CD4-positive, alpha-beta T cell (primary cell): ENCODE measurements around the gene RAB28. TPM values are rescaled to one million over a fixed set of nuclear protein-coding genes. Genes with fewer than 3 reads are reported as not detected.

ENCODE experiments used
- ATAC-seq: fragments of 200-7000 bp; cut with Tn5 transposase; one replicate; pipeline ENCODE4 v1.10.0; 2022; ENCODE audit warnings: mild to moderate bottlenecking; ENCODE audit not compliant: poor library complexity
- CTCF ChIA-PET: fragments of 350-600 bp; sonication (Branson Sonifier 250); formaldehyde crosslinking; loops from one replicate; lab custom pipeline; 2021; ENCODE audit warnings: antibody characterized with exemption, inconsistent platforms; lab: Charles Lee
- POLR2A ChIA-PET: fragments of 350-600 bp; sonication (Branson Sonifier 250); formaldehyde crosslinking; loops from one replicate; lab custom pipeline; 2021; ENCODE audit warnings: antibody characterized with exemption, inconsistent platforms; lab: Charles Lee
- DNase-seq, 14 experiments: peaks; one replicate each; pipeline ENCODE4 v3.0.0-alpha.2; 2013 to 2020; ENCODE audit warnings: mixed read lengths in 2 of 14
- H3K27ac ChIP-seq, 2 donors: one replicate each; pipeline versions ENCODE4 v1.5.1 to v1.7.0; 2013; ENCODE audit warnings: low read length in 2 of 2, low read depth in 1 of 2, mild to moderate bottlenecking in 1 of 2
- H3K27me3 ChIP-seq, 2 experiments: 1 replicate in 1 of 2; 2 replicates in 1 of 2; pipeline versions ENCODE4 v1.6.1 to v1.7.0; 2013; ENCODE audit warnings: low read length in 2 of 2, control low read depth in 1 of 2, mild to moderate bottlenecking in 1 of 2, moderate library complexity in 1 of 2; ENCODE audit not compliant: insufficient read depth in 2 of 2, control insufficient read depth in 1 of 2
- H3K36me3 ChIP-seq: one replicate; pipeline ENCODE4 v1.6.1; 2013; ENCODE audit warnings: low read length, control low read depth; ENCODE audit not compliant: insufficient read depth
- H3K4me1 ChIP-seq: one replicate; pipeline ENCODE4 v1.6.1; 2013; ENCODE audit warnings: low read length, control low read depth; ENCODE audit not compliant: insufficient read depth
- H3K4me3 ChIP-seq: one replicate; pipeline ENCODE4 v1.5.1; 2013; ENCODE audit warnings: mild to moderate bottlenecking, low read length, moderate library complexity
- H3K9me3 ChIP-seq, 2 experiments: 1 replicate in 1 of 2; 2 replicates in 1 of 2; pipeline versions ENCODE4 v1.6.1 to v1.7.0; 2013; ENCODE audit warnings: low read length in 2 of 2, mild to moderate bottlenecking in 2 of 2, control low read depth in 1 of 2, moderate library complexity in 1 of 2; ENCODE audit not compliant: control insufficient read depth in 1 of 2, insufficient read depth in 1 of 2
- H3K27ac Mint-ChIP-seq: one replicate; pipeline ENCODE4 v1.8.0; 2020; ENCODE audit warnings: mixed read lengths
- H3K27me3 Mint-ChIP-seq: one replicate; pipeline ENCODE4 v1.8.0; 2021; ENCODE audit warnings: mixed read lengths
- H3K36me3 Mint-ChIP-seq: one replicate; pipeline ENCODE4 v1.8.0; 2021; ENCODE audit warnings: low read depth, mixed read lengths
- H3K4me1 Mint-ChIP-seq: one replicate; pipeline ENCODE4 v1.8.0; 2021; ENCODE audit warnings: low read depth, mixed read lengths
- H3K4me3 Mint-ChIP-seq: one replicate; pipeline ENCODE4 v1.8.0; 2020; ENCODE audit warnings: mild to moderate bottlenecking, mixed read lengths
- H3K9me3 Mint-ChIP-seq: one replicate; pipeline ENCODE4 v1.8.0; 2020; ENCODE audit warnings: mixed read lengths
- CTCF ChIP-seq: fragments of 200-600 bp; IDR thresholded peaks from one replicate; pipeline ENCODE4 v1.8.0; 2022; ENCODE audit warnings: antibody characterized with exemption, mild to moderate bottlenecking
- intact Hi-C, 2 experiments: fragments of 100-400 bp; cut with DNase I in 1 of 2; cut with micrococcal nuclease in 1 of 2; formaldehyde crosslinking; loops; one replicate each; pipeline versions ENCODE4 v1.15.1 to v1.9.0; 2023 to 2025; cut with DNase I, micrococcal nuclease
- total RNA-seq, 174 experiments: library from RNA in 2 of 174; stranded (reverse) in 2 of 174; gene quantifications; one replicate each; pipeline ENCODE4 v1.2.3 and lab custom pipeline; 2021 to 2026

The RAB28 gene
- total RNA-seq, 2 experiments from 2014 or later = 3.9 to 4.2 TPM

GRCh38 chr4:13515268-13515667 is 31.1 kb upstream of the RAB28 start:
- intact Hi-C loops = no loop called here
- peaks cover 0 to 27% of the 10 kb centered on the region in 2 experiments for H3K27me3 ChIP-seq
- no peaks in the 10 kb centered on the region for H3K36me3 ChIP-seq
- no peaks in the 10 kb centered on the region for H3K4me1 ChIP-seq
- Mint-ChIP-seq H3K36me3 (no peaks in the 10 kb centered on the region), H3K27ac (no peak overlapping the region), H3K27me3 (peaks cover 60% of the 10 kb centered on the region), H3K4me1 (no peaks in the 10 kb centered on the region), H3K4me3 (no peak overlapping the region), H3K9me3 (no peaks in the 10 kb centered on the region)
- no peak for TF ChIP-seq CTCF
- no peak overlapping the region for H3K4me3 ChIP-seq
- DNase-seq (no peak), ATAC-seq (no peak)
- no peak overlapping the region for H3K27ac ChIP-seq
- H3K9me3 ChIP-seq = no peaks in the 10 kb centered on the region
- ChIA-PET CTCF (no interaction called here), POLR2A (no interaction called here)

GRCh38 chr4:13514722-13515121 is 30.6 kb upstream of the RAB28 start:
- H3K4me1 Mint-ChIP-seq = no peaks in the 10 kb centered on the region
- H3K9me3 Mint-ChIP-seq = no peaks in the 10 kb centered on the region
- intact Hi-C loops = no loop called here
- no peak overlapping the region for H3K27ac Mint-ChIP-seq
- no peak for TF ChIP-seq CTCF
- DNase-seq (no peak), ATAC-seq (no peak)
- ChIA-PET POLR2A (interaction anchor here (0.5 kb wide), 1 partner anchor 1827 kb away, joined by 3 read pairs; no protein-coding TSS in a partner anchor), CTCF (no interaction called here)
- Histone ChIP-seq H3K4me3 (no peak overlapping the region), H3K36me3 (no peaks in the 10 kb centered on the region), H3K9me3 (no peaks in the 10 kb centered on the region), H3K27me3 (peaks cover 0 to 23% of the 10 kb centered on the region in 2 experiments), H3K27ac (no peak overlapping the region), H3K4me1 (no peaks in the 10 kb centered on the region)
- H3K4me3 Mint-ChIP-seq = no peak overlapping the region
- peaks cover 59% of the 10 kb centered on the region for H3K27me3 Mint-ChIP-seq
- H3K36me3 Mint-ChIP-seq = no peaks in the 10 kb centered on the region

GRCh38 chr4:13511101-13511500 is 27.0 kb upstream of the RAB28 start:
- CTCF ChIA-PET = no interaction called here
- no peak overlapping the region for H3K4me3 Mint-ChIP-seq

More at GRCh38 chr4:13511101-13511500, 27.0 kb upstream of the RAB28 start:
- peaks cover 38% of the 10 kb centered on the region for H3K27me3 Mint-ChIP-seq
- POLR2A ChIA-PET = no interaction called here
- no peaks in the 10 kb centered on the region for H3K4me1 Mint-ChIP-seq
- H3K27me3 ChIP-seq = peaks cover 0 to 16% of the 10 kb centered on the region in 2 experiments
- no peaks in the 10 kb centered on the region for H3K36me3 ChIP-seq
- no peaks in the 10 kb centered on the region for H3K4me1 ChIP-seq
- no peak overlapping the region for H3K27ac ChIP-seq
- ATAC-seq (no peak), DNase-seq (no peak)
- no peak overlapping the region for H3K4me3 ChIP-seq
- no peaks in the 10 kb centered on the region for H3K9me3 Mint-ChIP-seq
- H3K9me3 ChIP-seq = no peaks in the 10 kb centered on the region
- TF ChIP-seq CTCF = no peak
- no peak overlapping the region for H3K27ac Mint-ChIP-seq
- intact Hi-C loops = no loop called here
- no peaks in the 10 kb centered on the region for H3K36me3 Mint-ChIP-seq
